Fibroblast of the aortic adventitia (primary cell): ENCODE results near the gene ADAMTS14. TPM values are rescaled to one million over a fixed set of nuclear protein-coding genes. Genes with fewer than 3 reads are reported as not detected.
A peak's percentile ranks its signal among the peaks of the same experiment; 100 is the strongest.

Experiments used
- DNase-seq: peaks from one replicate; pipeline ENCODE4 v3.0.0-alpha.2; 2010; ENCODE audit warnings: low read depth
- H3K4me3 ChIP-seq: 2 replicates; pipeline ENCODE4 v1.5.1; 2011; ENCODE audit warnings: low read depth, mild to moderate bottlenecking, control low read depth, low read length, moderate library complexity
- total RNA-seq: library from RNA; depleted of rRNA; stranded (reverse); fragments of >200 nt; gene quantifications from 2 replicates; pipeline ENCODE4 v1.2.3, GENCODE V29; 2012; ENCODE audit warnings: low replicate concordance
- TF ChIP-seq, protein P1 (sequence below): IDR thresholded peaks from 2 replicates; pipeline ENCODE4 v1.5.1; 2011; ENCODE audit warnings: mild to moderate bottlenecking, low read length, control low read depth, inconsistent platforms; ENCODE audit not compliant: insufficient read depth

ADAMTS14 gene
- total RNA-seq, 1 donor = 5.3 TPM

- TF ChIP-seq, protein P1, sequence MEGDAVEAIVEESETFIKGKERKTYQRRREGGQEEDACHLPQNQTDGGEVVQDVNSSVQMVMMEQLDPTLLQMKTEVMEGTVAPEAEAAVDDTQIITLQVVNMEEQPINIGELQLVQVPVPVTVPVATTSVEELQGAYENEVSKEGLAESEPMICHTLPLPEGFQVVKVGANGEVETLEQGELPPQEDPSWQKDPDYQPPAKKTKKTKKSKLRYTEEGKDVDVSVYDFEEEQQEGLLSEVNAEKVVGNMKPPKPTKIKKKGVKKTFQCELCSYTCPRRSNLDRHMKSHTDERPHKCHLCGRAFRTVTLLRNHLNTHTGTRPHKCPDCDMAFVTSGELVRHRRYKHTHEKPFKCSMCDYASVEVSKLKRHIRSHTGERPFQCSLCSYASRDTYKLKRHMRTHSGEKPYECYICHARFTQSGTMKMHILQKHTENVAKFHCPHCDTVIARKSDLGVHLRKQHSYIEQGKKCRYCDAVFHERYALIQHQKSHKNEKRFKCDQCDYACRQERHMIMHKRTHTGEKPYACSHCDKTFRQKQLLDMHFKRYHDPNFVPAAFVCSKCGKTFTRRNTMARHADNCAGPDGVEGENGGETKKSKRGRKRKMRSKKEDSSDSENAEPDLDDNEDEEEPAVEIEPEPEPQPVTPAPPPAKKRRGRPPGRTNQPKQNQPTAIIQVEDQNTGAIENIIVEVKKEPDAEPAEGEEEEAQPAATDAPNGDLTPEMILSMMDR = no peak
- no peak overlapping the region for H3K4me3 ChIP-seq
- DNase-seq = no peak
Observed at GRCh38 chr10:70786799-70787415, 114.6 kb downstream of the ADAMTS14 start.

- TF ChIP-seq, protein P1 = no peak
- no peak overlapping the region for H3K4me3 ChIP-seq
- DNase-seq = no peak
Observed at GRCh38 chr10:70791386-70792039, 119.2 kb downstream of the ADAMTS14 start.

DNA sequence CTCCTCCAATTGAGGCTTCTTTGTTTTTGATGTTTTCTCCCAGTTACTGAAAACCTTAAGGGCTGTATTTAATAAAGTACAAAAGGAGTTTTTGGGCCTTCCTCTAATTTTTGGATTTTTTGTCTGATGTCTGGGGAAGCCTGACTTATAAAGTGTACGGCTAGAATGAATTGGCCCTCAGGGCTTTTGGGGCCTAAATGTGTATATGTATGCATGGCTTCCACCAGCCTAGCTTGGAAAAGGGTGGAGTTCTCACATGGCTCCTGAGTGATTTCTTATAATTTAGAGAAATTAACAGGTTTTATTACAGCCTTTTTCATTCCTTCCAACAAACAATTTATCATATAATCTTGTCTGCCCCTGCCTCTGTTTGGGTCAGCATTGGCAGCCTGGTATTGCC, 123.3 kb downstream of the ADAMTS14 start:
- no peak overlapping the region for H3K4me3 ChIP-seq
- TF ChIP-seq, protein P1 = no peak
- DNase-seq = no peak

DNA sequence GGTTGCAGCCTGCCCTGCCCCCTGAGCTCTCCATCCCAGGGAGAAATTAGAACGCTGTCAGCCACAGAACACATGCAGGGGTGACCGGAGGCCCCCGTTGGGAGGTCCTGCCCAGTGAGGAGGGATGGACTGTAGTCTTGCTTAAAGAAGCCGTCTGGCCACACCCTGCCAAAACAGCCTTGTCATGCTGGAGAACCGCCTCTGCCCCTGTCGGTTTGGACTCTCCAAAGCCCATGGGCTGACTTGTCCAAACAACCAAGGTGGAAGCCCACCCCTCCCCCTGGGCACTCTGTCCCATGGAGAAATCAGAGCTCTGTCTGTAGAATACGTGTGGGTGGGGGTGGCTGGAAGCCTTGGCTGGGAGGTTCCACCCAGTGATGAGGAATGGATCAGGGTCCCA, 125.5 kb downstream of the ADAMTS14 start:
- TF ChIP-seq, protein P1 = no peak
- no peak overlapping the region for H3K4me3 ChIP-seq
- DNase-seq = no peak

DNA sequence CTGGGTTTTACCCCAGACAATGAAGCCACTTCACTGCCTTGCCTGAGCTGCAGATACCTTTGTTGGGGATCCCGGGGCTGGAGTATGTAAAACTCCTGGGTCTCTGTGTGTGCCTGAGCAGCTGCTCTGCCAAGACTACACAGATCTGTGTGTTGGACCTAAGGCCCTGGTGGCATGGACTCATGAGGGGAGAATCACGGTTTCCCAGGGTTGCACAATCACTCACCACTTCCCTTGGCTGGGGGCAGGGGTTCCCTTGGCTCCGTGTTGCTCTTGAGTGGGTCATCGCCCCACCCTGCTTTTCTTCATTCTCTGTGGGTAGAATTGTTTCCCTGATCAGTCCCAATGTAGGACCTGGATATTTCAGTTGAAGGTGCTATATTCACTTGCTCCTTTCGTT, 126.8 kb downstream of the ADAMTS14 start:
- peak; percentile 25 for DNase-seq
- TF ChIP-seq, protein P1 = no peak
- H3K4me3 ChIP-seq = no peak overlapping the region

- DNase-seq = no peak
- H3K4me3 ChIP-seq = no peak overlapping the region
- TF ChIP-seq, protein P1 = no peak
Observed at GRCh38 chr10:70801854-70802253, 129.5 kb downstream of the ADAMTS14 start.
